ENCODE results near the gene IL1RAPL2.

IL1RAPL2 gene

GRCh38 chrX:105645667-105646357 lies 1079.8 kb downstream of the IL1RAPL2 start:
- Histone ChIP-seq H3K4me2 (ENCODE audit: low read length) (no peak overlapping the region), H4K20me1 (ENCODE audit: control insufficient read depth, insufficient read depth, low read depth, low read length) (no peaks in the 10 kb centered on the region), H3K79me2 (ENCODE audit: control insufficient read depth, low read length) (no peaks in the 10 kb centered on the region), H3F3A (ENCODE audit: control insufficient read depth, insufficient read depth) (no peaks in the 10 kb centered on the region), H3K9me3 (ENCODE audit: control insufficient read depth, insufficient read depth, low read length) (no peaks in the 10 kb centered on the region), H3K9me2 (replicated peaks; ENCODE audit: control insufficient read depth, low read length) (no peaks in the 10 kb centered on the region), H3K27ac (ENCODE audit: low read depth, low read length) (no peak overlapping the region), H3K4me3 (ENCODE audit: low read length) (no peak overlapping the region), H3K27me3 (ENCODE audit: control insufficient read depth, low read length) (no peaks in the 10 kb centered on the region), H3K4me1 (ENCODE audit: control insufficient read depth, low read length) (no peaks in the 10 kb centered on the region), H3K36me3 (ENCODE audit: control insufficient read depth, low read length) (no peaks in the 10 kb centered on the region)
- TF ChIP-seq EZH2phosphoT487 (IDR thresholded peaks at IDR 0.05; ENCODE audit: borderline replicate concordance, low read length) (no peak), CTCF (IDR thresholded peaks at IDR 0.05; ENCODE audit: low read depth, low read length, poor library complexity, severe bottlenecking) (no peak)

- Histone ChIP-seq H3K4me2 (ENCODE audit: low read length) (no peak overlapping the region), H3F3A (ENCODE audit: control insufficient read depth, insufficient read depth) (no peaks in the 10 kb centered on the region), H3K4me3 (ENCODE audit: low read length) (no peak overlapping the region), H3K27ac (ENCODE audit: low read depth, low read length) (no peak overlapping the region), H3K79me2 (ENCODE audit: control insufficient read depth, low read length) (no peaks in the 10 kb centered on the region), H3K9me3 (ENCODE audit: control insufficient read depth, insufficient read depth, low read length) (no peaks in the 10 kb centered on the region), H4K20me1 (ENCODE audit: control insufficient read depth, insufficient read depth, low read depth, low read length) (no peaks in the 10 kb centered on the region), H3K27me3 (ENCODE audit: control insufficient read depth, low read length) (no peaks in the 10 kb centered on the region), H3K9me2 (replicated peaks; ENCODE audit: control insufficient read depth, low read length) (no peaks in the 10 kb centered on the region), H3K36me3 (ENCODE audit: control insufficient read depth, low read length) (no peaks in the 10 kb centered on the region), H3K4me1 (ENCODE audit: control insufficient read depth, low read length) (no peaks in the 10 kb centered on the region)
- TF ChIP-seq EZH2phosphoT487 (IDR thresholded peaks at IDR 0.05; ENCODE audit: borderline replicate concordance, low read length) (no peak), CTCF (IDR thresholded peaks at IDR 0.05; ENCODE audit: low read depth, low read length, poor library complexity, severe bottlenecking) (no peak)
Measured at GRCh38 chrX:105646592-105647372, 1080.8 kb downstream of the IL1RAPL2 start.

GRCh38 chrX:105647749-105648148 lies 1081.8 kb downstream of the IL1RAPL2 start:
- Histone ChIP-seq H3K9me3 (ENCODE audit: control insufficient read depth, insufficient read depth, low read length) (no peaks in the 10 kb centered on the region), H3K4me1 (ENCODE audit: control insufficient read depth, low read length) (no peaks in the 10 kb centered on the region), H3K79me2 (ENCODE audit: control insufficient read depth, low read length) (no peaks in the 10 kb centered on the region), H3K36me3 (ENCODE audit: control insufficient read depth, low read length) (no peaks in the 10 kb centered on the region), H3K4me3 (ENCODE audit: low read length) (no peak overlapping the region), H3K4me2 (ENCODE audit: low read length) (no peak overlapping the region), H4K20me1 (ENCODE audit: control insufficient read depth, insufficient read depth, low read depth, low read length) (no peaks in the 10 kb centered on the region), H3F3A (ENCODE audit: control insufficient read depth, insufficient read depth) (no peaks in the 10 kb centered on the region), H3K9me2 (replicated peaks; ENCODE audit: control insufficient read depth, low read length) (no peaks in the 10 kb centered on the region), H3K27ac (ENCODE audit: low read depth, low read length) (no peak overlapping the region), H3K27me3 (ENCODE audit: control insufficient read depth, low read length) (no peaks in the 10 kb centered on the region)
- TF ChIP-seq EZH2phosphoT487 (IDR thresholded peaks at IDR 0.05; ENCODE audit: borderline replicate concordance, low read length) (no peak), CTCF (IDR thresholded peaks at IDR 0.05; ENCODE audit: low read depth, low read length, poor library complexity, severe bottlenecking) (no peak)

Data from DOHH2 (cell line).